ENCODE data around the gene FBLN1.
A peak's percentile ranks its signal among the peaks of the same experiment; 100 is the strongest.

The FBLN1 gene

DNA sequence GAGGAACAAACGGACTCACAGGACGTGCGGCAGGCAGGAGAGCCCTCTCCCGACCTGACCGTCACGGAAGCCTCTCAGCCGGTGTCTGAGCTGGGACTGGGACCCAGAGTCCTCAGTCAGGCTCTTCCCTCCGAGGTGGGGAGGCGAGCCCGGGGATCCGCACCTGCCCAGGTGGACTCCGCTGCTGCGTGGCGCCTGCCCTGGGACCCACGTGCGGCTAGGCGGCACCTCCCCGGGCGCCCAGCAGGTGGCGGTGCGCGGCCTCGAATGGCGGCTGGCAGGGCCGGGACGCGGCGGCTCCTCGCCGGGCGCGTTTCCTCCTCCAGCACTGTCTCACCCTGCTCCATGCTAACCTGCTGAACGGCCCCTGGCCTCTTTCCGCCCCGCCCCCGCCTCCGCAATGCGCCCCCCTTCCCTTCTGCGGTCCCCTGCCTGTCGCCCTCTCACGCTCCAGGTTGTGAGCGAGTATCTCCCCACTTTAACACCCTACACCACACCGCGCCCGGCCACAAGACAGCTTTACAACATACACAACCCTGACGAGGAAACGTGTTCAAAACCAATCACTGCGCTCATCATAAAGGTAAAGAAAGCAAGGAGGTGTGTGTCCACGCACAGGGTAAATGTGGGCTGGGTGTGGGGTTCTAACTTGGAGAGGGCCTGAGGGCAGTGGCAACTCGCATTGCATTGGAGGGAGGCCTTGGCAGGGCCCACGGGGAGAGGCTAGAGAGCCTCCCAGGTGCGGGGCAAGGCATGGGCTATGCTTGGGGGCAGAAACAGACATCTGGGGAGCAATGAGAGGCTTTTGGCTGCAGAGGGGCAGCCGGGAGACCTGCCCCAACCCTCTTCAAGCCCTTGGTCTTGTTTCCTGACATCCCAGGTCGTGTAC, 143.1 kb downstream of the FBLN1 start:
- DNase-seq: peak; percentile 20

DNA sequence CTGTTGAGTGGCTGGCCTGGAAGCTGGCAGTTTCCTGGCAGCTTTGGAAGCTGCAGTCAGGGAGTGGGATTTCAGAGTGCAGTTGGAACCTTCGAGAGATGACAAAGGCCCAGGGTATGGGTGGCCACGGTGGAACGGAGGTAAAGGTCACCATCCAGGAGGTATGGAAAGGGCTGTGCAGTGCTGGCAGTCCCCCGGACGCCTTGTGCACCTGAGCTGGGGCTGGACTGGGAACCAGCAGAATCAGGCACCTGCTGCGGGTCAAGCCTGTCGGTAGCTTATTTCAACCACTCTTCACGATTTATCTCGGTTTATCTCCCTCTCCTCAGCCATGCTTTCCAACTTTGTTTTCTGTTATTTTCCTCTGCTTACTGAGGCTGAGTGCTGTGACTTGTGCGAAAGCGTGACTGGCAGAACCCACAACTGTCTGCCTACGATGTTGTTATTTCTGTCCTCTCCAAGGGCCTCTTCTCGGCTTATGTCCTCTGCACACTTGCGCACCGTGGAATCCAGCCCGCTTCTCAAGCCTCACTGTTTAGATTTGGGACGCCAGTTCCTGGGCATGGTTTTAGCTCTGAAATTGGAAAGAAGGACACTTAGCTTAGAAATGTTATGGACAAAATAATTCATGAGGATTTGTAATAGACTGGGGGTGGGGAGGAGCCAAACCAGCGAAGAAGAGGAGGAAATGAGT, 145.0 kb downstream of the FBLN1 start:
- DNase-seq: no peak

DNA sequence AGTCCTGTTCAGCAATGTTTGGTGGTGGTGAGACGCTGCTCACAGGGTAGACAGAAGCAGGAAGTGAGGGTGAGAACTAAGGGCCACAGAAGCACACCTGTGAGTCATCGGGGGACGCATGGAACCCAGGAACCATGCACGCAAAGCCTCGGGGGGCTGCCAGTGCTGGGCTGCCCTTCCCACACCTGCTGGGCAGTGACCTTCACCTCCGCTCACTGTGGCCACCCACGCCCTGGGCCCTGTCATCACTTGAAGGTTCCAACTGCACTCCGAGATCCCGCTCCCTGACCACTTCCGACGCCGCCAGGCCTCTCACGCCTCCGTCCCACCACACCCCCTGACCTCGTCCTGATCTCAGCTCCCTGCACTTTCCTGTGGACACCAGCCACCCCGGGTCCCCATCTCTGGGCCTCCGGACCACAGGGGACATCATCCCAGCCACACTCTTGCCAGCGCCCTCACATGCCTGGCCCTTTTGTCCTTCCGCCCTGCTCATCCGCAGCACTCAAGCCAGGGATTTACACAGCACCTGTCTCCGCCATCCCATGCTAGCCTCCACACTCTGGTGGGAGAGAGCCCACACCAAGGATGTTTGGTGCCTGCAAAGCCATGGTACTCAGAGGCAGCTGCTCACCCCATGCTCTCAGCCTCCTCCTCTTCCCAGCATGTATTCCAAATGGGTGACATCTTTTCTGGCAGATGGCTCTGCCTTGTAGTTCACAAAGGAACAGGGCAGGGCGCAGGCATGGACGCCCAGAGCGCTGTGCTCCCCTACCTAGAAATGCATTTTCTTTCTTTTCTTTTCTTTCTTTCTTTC, 145.8 kb downstream of the FBLN1 start:
- no peak for DNase-seq

DNA sequence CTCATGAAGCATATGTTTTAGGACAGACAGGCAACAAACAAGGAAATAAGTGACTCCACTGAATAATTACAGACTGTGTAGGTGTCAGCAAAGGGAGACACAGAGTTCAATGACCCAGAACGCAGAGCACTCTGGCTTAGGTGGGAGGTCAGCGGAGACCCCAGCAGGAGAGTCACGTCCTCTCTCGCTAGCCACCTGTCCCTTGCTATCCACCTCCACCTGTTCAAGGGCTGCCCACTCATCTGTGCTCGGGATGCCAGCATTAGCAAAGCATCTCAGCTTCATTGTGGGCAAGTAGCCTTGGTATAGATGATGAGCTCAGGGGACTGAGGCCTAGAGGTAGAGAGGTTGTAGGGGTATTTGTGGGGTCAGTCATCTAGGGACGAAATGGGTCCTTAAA, 147.1 kb downstream of the FBLN1 start:
- no peak for DNase-seq

DNA sequence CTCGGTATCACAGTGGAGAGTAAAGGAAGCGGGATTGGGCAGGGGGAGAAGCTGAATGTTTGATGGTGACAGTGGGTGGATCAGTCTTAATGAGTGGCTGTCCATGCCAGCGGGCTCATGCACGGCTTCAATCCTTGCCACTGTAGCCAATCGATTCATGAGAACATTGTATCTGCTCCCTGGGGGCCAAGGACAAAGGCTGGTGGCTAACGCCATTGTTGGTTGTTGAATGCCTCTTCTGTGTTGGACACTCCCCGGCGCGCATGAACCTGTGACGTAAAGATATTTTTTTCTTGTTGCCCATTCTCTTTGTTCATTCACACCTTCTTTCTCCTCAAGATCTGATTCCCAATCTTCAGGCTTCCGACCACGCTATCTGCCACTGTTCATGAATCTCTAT, 148.0 kb downstream of the FBLN1 start:
- no peak for DNase-seq
